ENCODE results near the gene DNAJC1.

DNA sequence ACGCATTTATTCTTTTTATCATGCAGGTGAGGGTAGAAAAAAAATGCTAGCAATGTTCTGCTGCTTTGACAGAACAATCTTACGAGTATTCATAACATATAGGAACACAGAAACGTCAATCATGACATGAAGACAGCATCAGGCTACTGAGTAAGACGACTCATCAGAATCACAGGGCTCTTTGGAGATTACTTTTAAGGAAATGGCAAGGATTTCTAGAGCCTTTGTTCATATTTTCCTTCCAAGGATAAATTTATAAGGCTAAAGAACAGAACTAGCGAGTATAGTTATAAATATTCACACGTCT lies 39.8 kb upstream of the DNAJC1 start:
- TF ChIP-seq, protein P1, sequence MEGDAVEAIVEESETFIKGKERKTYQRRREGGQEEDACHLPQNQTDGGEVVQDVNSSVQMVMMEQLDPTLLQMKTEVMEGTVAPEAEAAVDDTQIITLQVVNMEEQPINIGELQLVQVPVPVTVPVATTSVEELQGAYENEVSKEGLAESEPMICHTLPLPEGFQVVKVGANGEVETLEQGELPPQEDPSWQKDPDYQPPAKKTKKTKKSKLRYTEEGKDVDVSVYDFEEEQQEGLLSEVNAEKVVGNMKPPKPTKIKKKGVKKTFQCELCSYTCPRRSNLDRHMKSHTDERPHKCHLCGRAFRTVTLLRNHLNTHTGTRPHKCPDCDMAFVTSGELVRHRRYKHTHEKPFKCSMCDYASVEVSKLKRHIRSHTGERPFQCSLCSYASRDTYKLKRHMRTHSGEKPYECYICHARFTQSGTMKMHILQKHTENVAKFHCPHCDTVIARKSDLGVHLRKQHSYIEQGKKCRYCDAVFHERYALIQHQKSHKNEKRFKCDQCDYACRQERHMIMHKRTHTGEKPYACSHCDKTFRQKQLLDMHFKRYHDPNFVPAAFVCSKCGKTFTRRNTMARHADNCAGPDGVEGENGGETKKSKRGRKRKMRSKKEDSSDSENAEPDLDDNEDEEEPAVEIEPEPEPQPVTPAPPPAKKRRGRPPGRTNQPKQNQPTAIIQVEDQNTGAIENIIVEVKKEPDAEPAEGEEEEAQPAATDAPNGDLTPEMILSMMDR (IDR thresholded peaks at IDR 0.05; ENCODE audit: extremely low read depth in 1 of 2, insufficient read depth in 1 of 2, low read depth in 1 of 2, low read length in 2 of 2): no peak
- TF ChIP-seq, protein P2, sequence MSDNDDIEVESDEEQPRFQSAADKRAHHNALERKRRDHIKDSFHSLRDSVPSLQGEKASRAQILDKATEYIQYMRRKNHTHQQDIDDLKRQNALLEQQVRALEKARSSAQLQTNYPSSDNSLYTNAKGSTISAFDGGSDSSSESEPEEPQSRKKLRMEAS (IDR thresholded peaks at IDR 0.05; ENCODE audit: insufficient read depth, insufficient read length): no peak
- no peak for TF ChIP-seq EZH2 (IDR thresholded peaks at IDR 0.05; ENCODE audit: borderline replicate concordance, low read depth, low read length, severe bottlenecking)

Measured in endothelial cell of umbilical vein (primary cell).